Smooth muscle cell (in vitro differentiated cells): Measurements from ENCODE around the gene SSH2. TPM values are rescaled to one million over a fixed set of nuclear protein-coding genes. Genes with fewer than 3 reads are reported as not detected.

ENCODE experiments used
- DNase-seq: peaks from one replicate; lab custom pipeline; 2025; ENCODE audit not compliant: unreplicated experiment; lab: John Stamatoyannopoulos, UW
- H2AFZ ChIP-seq: fragments of 200-600 bp; sonication (generic); 2 replicates; pipeline ENCODE4 v1.6.0; 2016; ENCODE audit warnings: antibody characterized with exemption, low read depth, mild to moderate bottlenecking
- H3F3A ChIP-seq: fragments of 200-600 bp; sonication (generic); 2 replicates; pipeline ENCODE4 v1.6.0; 2017; ENCODE audit warnings: antibody characterized with exemption, low read depth
- H3K27ac ChIP-seq: fragments of 200-600 bp; sonication (generic); 2 replicates; pipeline ENCODE4 v1.5.1; 2016; ENCODE audit warnings: low read depth, mild to moderate bottlenecking
- H3K27me3 ChIP-seq: fragments of 200-600 bp; sonication (generic); 2 replicates; pipeline ENCODE4 v1.6.1; 2016; ENCODE audit warnings: low read depth, mild to moderate bottlenecking
- H3K36me3 ChIP-seq: fragments of 200-600 bp; sonication (generic); 2 replicates; pipeline ENCODE4 v1.5.1; 2016; ENCODE audit warnings: low read depth
- H3K4me1 ChIP-seq: fragments of 200-600 bp; sonication (generic); 2 replicates; pipeline ENCODE4 v1.5.1; 2016; ENCODE audit warnings: low read depth
- H3K4me2 ChIP-seq: fragments of 200-600 bp; sonication (generic); 2 replicates; pipeline ENCODE4 v1.6.0; 2016; ENCODE audit warnings: mild to moderate bottlenecking
- H3K4me3 ChIP-seq: fragments of 200-600 bp; sonication (generic); 2 replicates; pipeline ENCODE4 v1.5.1; 2016; ENCODE audit warnings: mild to moderate bottlenecking
- H3K79me2 ChIP-seq: fragments of 200-600 bp; sonication (generic); 2 replicates; pipeline ENCODE4 v1.6.0; 2016; ENCODE audit warnings: low read depth, mild to moderate bottlenecking
- H3K9ac ChIP-seq: fragments of 200-600 bp; sonication (generic); 2 replicates; pipeline ENCODE4 v1.6.0; 2016; ENCODE audit warnings: low read depth
- H3K9me3 ChIP-seq: fragments of 200-600 bp; sonication (generic); replicated peaks from 2 replicates; pipeline ENCODE4 v1.5.1; 2016; ENCODE audit warnings: low read depth
- H4K20me1 ChIP-seq: fragments of 200-600 bp; sonication (generic); 2 replicates; pipeline ENCODE4 v1.6.0; 2016; ENCODE audit warnings: low read depth
- WGBS: methylation state at CpG from one replicate; pipeline ENCODE4 v1.1.7; 2016; ENCODE audit warnings: low lambda C conversion rate; 5-methylcytosine and 5-hydroxymethylcytosine counted together
- polyA plus RNA-seq: library from polyadenylated mRNA; unstranded; fragments of >200 nt; fragmentation: Nextera tagmentation; extraction: Ambion mirVana; gene quantifications from 2 replicates; pipeline ENCODE4 v1.2.1, GENCODE V29; 2016
- total RNA-seq: library from RNA; depleted of rRNA; stranded (reverse); fragments of >200 nt; gene quantifications from 2 replicates; pipeline ENCODE4 v1.2.3, GENCODE V29; 2014
- TF ChIP-seq, protein P1 (sequence below): fragments of 200-600 bp; sonication (generic); IDR thresholded peaks from 2 replicates; pipeline ENCODE4 v1.5.1; 2017; ENCODE audit warnings: borderline replicate concordance, mild to moderate bottlenecking, antibody characterized with exemption; ENCODE audit not compliant: insufficient read depth, poor library complexity, severe bottlenecking

The SSH2 gene
- total and polyA plus RNA-seq, 2 experiments from 2014 or later, result 9.7 to 10.4 TPM

DNA sequence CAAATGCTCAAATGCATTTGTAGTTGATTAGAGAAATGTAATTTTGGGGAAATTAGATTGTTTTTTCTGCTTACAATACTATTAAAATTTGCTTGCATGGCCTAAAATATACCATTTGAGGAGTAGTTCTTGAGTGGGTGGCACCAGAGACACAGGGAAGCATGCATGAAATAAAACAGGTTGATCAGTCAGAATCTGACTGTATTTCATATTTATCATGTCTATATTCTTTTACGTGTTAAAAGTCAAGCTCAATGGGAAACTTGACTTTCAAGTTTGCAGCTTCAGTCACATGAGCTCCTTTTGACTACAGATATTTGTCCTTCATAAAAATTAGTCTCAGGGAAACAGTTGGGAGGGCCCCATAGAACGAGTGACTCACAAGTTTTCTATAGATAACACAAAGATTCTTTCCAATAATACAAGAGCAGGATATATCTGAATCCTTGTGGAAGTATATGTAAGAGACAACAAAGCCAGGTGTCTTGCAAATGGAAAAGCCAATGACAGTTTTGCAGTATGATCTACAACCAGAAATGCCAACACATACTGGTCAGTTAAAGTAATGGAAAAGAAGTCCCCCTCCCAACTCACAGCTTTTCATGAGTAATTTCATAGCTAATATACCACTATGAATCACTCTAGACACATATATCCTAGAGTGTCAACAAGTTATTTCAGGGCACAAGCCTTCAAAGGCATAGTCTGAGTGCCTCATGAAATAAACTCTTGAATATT lies 265.1 kb downstream of the SSH2 start:
- no peak overlapping the region for H3K9ac ChIP-seq
- no peaks in the 10 kb centered on the region for H3K9me3 ChIP-seq
- no peaks in the 10 kb centered on the region for H3K27me3 ChIP-seq
- TF ChIP-seq, protein P1, sequence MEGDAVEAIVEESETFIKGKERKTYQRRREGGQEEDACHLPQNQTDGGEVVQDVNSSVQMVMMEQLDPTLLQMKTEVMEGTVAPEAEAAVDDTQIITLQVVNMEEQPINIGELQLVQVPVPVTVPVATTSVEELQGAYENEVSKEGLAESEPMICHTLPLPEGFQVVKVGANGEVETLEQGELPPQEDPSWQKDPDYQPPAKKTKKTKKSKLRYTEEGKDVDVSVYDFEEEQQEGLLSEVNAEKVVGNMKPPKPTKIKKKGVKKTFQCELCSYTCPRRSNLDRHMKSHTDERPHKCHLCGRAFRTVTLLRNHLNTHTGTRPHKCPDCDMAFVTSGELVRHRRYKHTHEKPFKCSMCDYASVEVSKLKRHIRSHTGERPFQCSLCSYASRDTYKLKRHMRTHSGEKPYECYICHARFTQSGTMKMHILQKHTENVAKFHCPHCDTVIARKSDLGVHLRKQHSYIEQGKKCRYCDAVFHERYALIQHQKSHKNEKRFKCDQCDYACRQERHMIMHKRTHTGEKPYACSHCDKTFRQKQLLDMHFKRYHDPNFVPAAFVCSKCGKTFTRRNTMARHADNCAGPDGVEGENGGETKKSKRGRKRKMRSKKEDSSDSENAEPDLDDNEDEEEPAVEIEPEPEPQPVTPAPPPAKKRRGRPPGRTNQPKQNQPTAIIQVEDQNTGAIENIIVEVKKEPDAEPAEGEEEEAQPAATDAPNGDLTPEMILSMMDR, result no peak
- no peak overlapping the region for H3K4me3 ChIP-seq
- H3F3A ChIP-seq, result peaks cover 10% of the 10 kb centered on the region
- peak overlapping the region; percentile 94 for H3K27ac ChIP-seq
- no peaks in the 10 kb centered on the region for H3K79me2 ChIP-seq
- H2AFZ ChIP-seq, result no peak overlapping the region
- H3K36me3 ChIP-seq, result no peaks in the 10 kb centered on the region
- H3K4me1 ChIP-seq, result peaks cover 17% of the 10 kb centered on the region
- H3K4me2 ChIP-seq, result peak overlapping the region; percentile 67
- 35% methylated on average over 2 of the region's 2 CpGs for WGBS
- DNase-seq, result no peak
- H4K20me1 ChIP-seq, result no peaks in the 10 kb centered on the region

DNA sequence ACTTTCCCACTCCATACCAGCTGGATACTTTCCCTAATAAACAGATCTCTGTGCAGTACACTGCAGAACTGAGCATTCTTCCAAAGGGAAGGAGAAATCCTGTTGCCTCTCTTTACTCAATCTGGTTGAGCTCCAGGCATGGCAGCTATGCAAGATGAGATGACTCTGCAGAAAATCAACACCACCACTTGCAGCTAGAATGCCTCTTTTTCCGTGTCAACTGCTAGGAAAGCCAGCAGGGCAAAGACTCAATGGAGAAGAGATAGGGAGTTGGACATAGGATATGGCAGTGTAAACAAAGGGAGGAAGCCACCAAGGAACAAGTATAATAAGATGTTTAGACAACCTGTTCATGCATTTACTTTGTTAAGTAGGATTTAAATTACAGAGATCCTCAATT lies 266.9 kb downstream of the SSH2 start:
- DNase-seq, result no peak

DNA sequence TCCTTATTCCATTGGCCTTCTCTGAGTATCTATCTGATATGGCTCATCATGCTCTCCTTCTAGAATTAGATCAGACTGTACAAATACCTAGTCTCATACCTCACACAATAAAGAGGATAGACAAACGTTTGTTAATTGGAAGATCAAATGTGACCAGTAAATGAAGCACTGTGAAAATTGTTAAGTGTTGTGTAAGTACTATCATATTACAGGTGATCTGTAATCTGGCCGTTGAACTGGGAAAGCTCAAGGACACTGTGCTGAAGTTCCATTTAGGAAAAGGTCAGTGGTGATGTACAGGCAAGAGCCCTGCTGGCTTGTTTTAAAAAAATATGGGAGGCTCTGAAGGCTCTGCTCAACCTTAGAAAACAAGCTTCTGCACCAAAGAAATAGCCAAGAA lies 268.8 kb downstream of the SSH2 start:
- Histone ChIP-seq H3K79me2 (no peaks in the 10 kb centered on the region), H3K36me3 (no peaks in the 10 kb centered on the region), H4K20me1 (no peaks in the 10 kb centered on the region), H3K4me1 (peaks cover 17% of the 10 kb centered on the region), H2AFZ (no peak overlapping the region), H3K4me2 (no peak overlapping the region), H3K27ac (no peak overlapping the region), H3K9me3 (no peaks in the 10 kb centered on the region), H3F3A (peaks cover 10% of the 10 kb centered on the region), H3K4me3 (no peak overlapping the region), H3K27me3 (no peaks in the 10 kb centered on the region), H3K9ac (no peak overlapping the region)
- DNase-seq, result no peak
- TF ChIP-seq, protein P1, result no peak
- WGBS, result 90% methylated on average over 2 of the region's 2 CpGs

More for the DNA sequence above, 266.9 kb downstream of the SSH2 start:
- Histone ChIP-seq H3F3A (peaks cover 10% of the 10 kb centered on the region), H3K27me3 (no peaks in the 10 kb centered on the region), H4K20me1 (no peaks in the 10 kb centered on the region), H3K36me3 (no peaks in the 10 kb centered on the region), H3K4me2 (peak overlapping the region; percentile 63), H3K9ac (no peak overlapping the region), H3K27ac (peak overlapping the region; percentile 94), H3K4me3 (no peak overlapping the region), H2AFZ (no peak overlapping the region), H3K4me1 (peaks cover 17% of the 10 kb centered on the region), H3K79me2 (no peaks in the 10 kb centered on the region), H3K9me3 (no peaks in the 10 kb centered on the region)
- 3% methylated on average over 1 of the region's 1 CpG for WGBS
- TF ChIP-seq, protein P1, result no peak

DNA sequence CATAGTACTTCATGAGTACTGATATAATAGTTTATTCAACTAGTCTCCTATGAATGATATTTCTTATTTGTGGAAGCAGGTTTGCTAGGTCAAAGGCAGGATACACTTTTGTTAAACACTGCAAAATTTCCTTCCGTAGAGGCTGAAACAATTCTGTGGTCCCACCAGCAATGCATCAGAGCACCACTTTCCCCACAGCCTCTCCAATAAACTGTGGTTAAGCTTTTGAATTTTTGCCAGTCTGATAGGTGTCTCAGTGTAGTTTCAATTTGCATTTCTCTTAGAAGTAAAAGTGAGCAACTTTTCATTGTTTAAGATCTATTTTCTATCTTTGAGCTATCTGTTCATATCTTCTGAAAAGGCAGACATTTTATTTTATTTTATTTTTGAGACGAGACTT lies 270.9 kb downstream of the SSH2 start:
- no peak overlapping the region for H3K27ac ChIP-seq
- WGBS, result 85% methylated on average over 2 of the region's 2 CpGs
- H2AFZ ChIP-seq, result no peak overlapping the region
- no peaks in the 10 kb centered on the region for H3K27me3 ChIP-seq
- no peaks in the 10 kb centered on the region for H4K20me1 ChIP-seq
- no peak overlapping the region for H3K9ac ChIP-seq
- no peaks in the 10 kb centered on the region for H3K9me3 ChIP-seq
- H3K4me3 ChIP-seq, result no peak overlapping the region
- TF ChIP-seq, protein P1, result no peak
- peaks cover 10% of the 10 kb centered on the region for H3F3A ChIP-seq
- H3K4me1 ChIP-seq, result peaks cover 12% of the 10 kb centered on the region
- H3K79me2 ChIP-seq, result no peaks in the 10 kb centered on the region
- H3K36me3 ChIP-seq, result no peaks in the 10 kb centered on the region
- DNase-seq, result no peak
- H3K4me2 ChIP-seq, result no peak overlapping the region
